HepG2 (cell line): ENCODE data around the gene BCAS3. TPM values are rescaled to one million over a fixed set of nuclear protein-coding genes. Genes with fewer than 3 reads are reported as not detected.

Experiments used
- ARID3A ChIP-seq: IDR thresholded peaks from 2 replicates; pipeline ENCODE4 v1.6.1; 2012; ENCODE audit warnings: low read depth, low read length, improper control_type of control experiment
- ARID5B ChIP-seq: IDR thresholded peaks from 2 replicates; pipeline ENCODE4 v1.4.0; 2020; ENCODE audit warnings: mild to moderate bottlenecking, missing genetic modification reagents
- FOSL1 ChIP-seq: sonication (generic); formaldehyde crosslinking; IDR thresholded peaks from 2 replicates; pipeline ENCODE4 v1.9.0; 2021; ENCODE audit warnings: missing genetic modification reagents, borderline replicate concordance
- HNF4G ChIP-seq, 2 experiments: sonication (generic) in 1 of 2; formaldehyde crosslinking in 1 of 2; IDR thresholded peaks; 2 replicates each; pipeline versions ENCODE4 v1.4.0 to v1.6.1; 2011 to 2020; ENCODE audit warnings: borderline replicate concordance in 2 of 2, low read depth in 2 of 2, mild to moderate bottlenecking in 2 of 2, low read length in 1 of 2, missing genetic modification reagents in 1 of 2, moderate library complexity in 1 of 2
- IKZF1 ChIP-seq: fragments of 450-650 bp; IDR thresholded peaks from 2 replicates; pipeline ENCODE4 v1.7.1; 2016
- MED1 ChIP-seq: sonication (generic); formaldehyde crosslinking; IDR thresholded peaks from 2 replicates; pipeline ENCODE4 v1.4.0; 2020; ENCODE audit warnings: missing genetic modification reagents
- NCOR1 ChIP-seq: fragments of 200-600 bp; sonication (generic); IDR thresholded peaks from 2 replicates; pipeline ENCODE4 v1.7.0; 2017; ENCODE audit warnings: antibody characterized with exemption, low read length, borderline replicate concordance
- NR2F1 ChIP-seq, 2 experiments: fragments of 450-650 bp in 1 of 2; formaldehyde crosslinking in 1 of 2; IDR thresholded peaks; 2 replicates each; pipeline versions ENCODE4 v1.5.0 to v1.6.1; 2016 to 2020; ENCODE audit warnings: mild to moderate bottlenecking in 1 of 2, missing compliant biosample characterization in 1 of 2, missing genetic modification reagents in 1 of 2, moderate library complexity in 1 of 2
- RARA ChIP-seq: IDR thresholded peaks from 2 replicates; pipeline ENCODE4 v1.6.1; 2016; ENCODE audit warnings: missing genetic modification reagents, missing compliant biosample characterization
- SRSF9 ChIP-seq: fragments of 200-400 bp; formaldehyde crosslinking; IDR thresholded peaks from 2 replicates; pipeline ENCODE4 v1.6.1; 2018; ENCODE audit warnings: borderline replicate concordance, mild to moderate bottlenecking, low read depth, low read length; ENCODE audit not compliant: insufficient read depth, poor library complexity, severe bottlenecking
- STAG1 ChIP-seq: sonication (generic); formaldehyde crosslinking; IDR thresholded peaks from 2 replicates; pipeline ENCODE4 v1.4.0; 2020; ENCODE audit warnings: missing genetic modification reagents
- TFAP4 ChIP-seq: sonication (generic); IDR thresholded peaks from 2 replicates; pipeline ENCODE4 v1.6.1; 2016; ENCODE audit warnings: low read depth, borderline replicate concordance
- TRIM24 ChIP-seq: sonication (generic); formaldehyde crosslinking; IDR thresholded peaks from 2 replicates; pipeline ENCODE4 v1.8.0; 2022; ENCODE audit warnings: mild to moderate bottlenecking, missing genetic modification reagents
- UBTF ChIP-seq: sonication (generic); formaldehyde crosslinking; IDR thresholded peaks from 2 replicates; pipeline ENCODE4 v1.4.0; 2020; ENCODE audit warnings: mild to moderate bottlenecking, missing genetic modification reagents
- ZNF780A ChIP-seq: sonication (generic); formaldehyde crosslinking; IDR thresholded peaks from 2 replicates; pipeline ENCODE4 v1.8.0; 2022; ENCODE audit warnings: mild to moderate bottlenecking, missing genetic modification reagents, moderate library complexity
- polyA plus RNA-seq, 8 experiments: library from polyadenylated mRNA; depleted of rRNA in 3 of 8; stranded (reverse) in 7 of 8; unstranded in 1 of 8; fragments of >200 nt; fragmentation: Illumina TruSeq in 4 of 8; extraction: Trizol in 4 of 8; gene quantifications; 2 replicates each; pipeline versions ENCODE4 v1.2.1 to v1.2.3, GENCODE V29; 2011 to 2016; ENCODE audit warnings: low read depth in 4 of 8, missing spikeins in 1 of 8, mixed read lengths in 1 of 8; ENCODE audit not compliant: insufficient read depth in 1 of 8
- total RNA-seq, 5 experiments: library from RNA; depleted of rRNA; stranded (reverse); fragments of >200 nt; fragmentation: Illumina TruSeq; extraction: Trizol; gene quantifications; 2 replicates each; pipeline ENCODE4 v1.2.3, GENCODE V29; 2016; ENCODE audit warnings: low read depth in 1 of 5

BCAS3 gene
- total and polyA plus RNA-seq, 2 of the 13 experiments (the other 11 are each of a cell fraction or from before 2014, with no cell fraction given) = 10.7 to 11.2 TPM

- TF ChIP-seq UBTF (CRISPR knock-in tag) = peak; percentile 41; the same call in 1 of the 2 replicates
- no peak for TF ChIP-seq SRSF9
- peak; percentile 37; the same call in 1 of the 2 replicates for TF ChIP-seq TFAP4
- 0 out of 4 replicates have a peak, but pooled peaks of 1 of the 2 experiments have one; percentile 24 for TF ChIP-seq NR2F1 (CRISPR knock-in tag; IDR thresholded peaks at IDR 0.05)
- TF ChIP-seq FOSL1 (CRISPR knock-in tag) = peak; percentile 92
- peak; percentile 66 for TF ChIP-seq RARA
- peak; percentile 83 for TF ChIP-seq HNF4G (IDR thresholded peaks at IDR 0.05; ENCODE audit: borderline replicate concordance, low read depth, low read length)
- no peak for TF ChIP-seq HNF4G (CRISPR knock-in tag; IDR thresholded peaks at IDR 0.05; ENCODE audit: borderline replicate concordance, low read depth)
- no peak for TF ChIP-seq TRIM24 (CRISPR knock-in tag)
- peak; percentile 37; the same call in 1 of the 2 replicates for TF ChIP-seq MED1 (CRISPR knock-in tag)
- TF ChIP-seq STAG1 = peak; percentile 26; the same call in 1 of the 2 replicates
- TF ChIP-seq ARID3A = peak; percentile 50; the same call in 1 of the 2 replicates
- TF ChIP-seq IKZF1 = no peak
- TF ChIP-seq ARID5B = peak; percentile 85
- no peak for TF ChIP-seq ZNF780A (CRISPR knock-in tag)
- peak; percentile 28; the same call in 1 of the 2 replicates for TF ChIP-seq NCOR1
These were observed 749.0 kb downstream of the BCAS3 start (continued) for GRCh38 chr17:61426482-61427304.
